Calu3 (cell line): Measurements from ENCODE around the gene ATIC. TPM values are rescaled to one million over a fixed set of nuclear protein-coding genes. Genes with fewer than 3 reads are reported as not detected.

Source experiments
- BruUV-seq: library from RNA; stranded (reverse); fragments of 400-500 nt; replicated peaks from 2 replicates; lab custom pipeline; 2021; lab: Mats Ljungman, UMichigan
- CTCF ChIA-PET: fragments of 300-600 bp; sonication (Branson Sonifier 250); formaldehyde crosslinking; loops from one replicate; lab custom pipeline; 2022; ENCODE audit warnings: antibody characterized with exemption; lab: Charles Lee
- DNase-seq: peaks from one replicate; pipeline ENCODE4 v3.0.0; 2022
- H3K27ac Mint-ChIP-seq: one replicate; pipeline ENCODE4 v1.8.0; 2022; ENCODE audit warnings: mixed read lengths; ENCODE audit not compliant: unreplicated experiment
- H3K27me3 Mint-ChIP-seq: one replicate; pipeline ENCODE4 v1.8.0; 2022; ENCODE audit warnings: mixed read lengths; ENCODE audit not compliant: unreplicated experiment
- H3K36me3 Mint-ChIP-seq: one replicate; pipeline ENCODE4 v1.8.0; 2022; ENCODE audit warnings: mild to moderate bottlenecking, moderate library complexity, mixed read lengths; ENCODE audit not compliant: insufficient read depth, unreplicated experiment
- H3K4me1 Mint-ChIP-seq: one replicate; pipeline ENCODE4 v1.8.0; 2022; ENCODE audit warnings: mild to moderate bottlenecking, low read depth, mixed read lengths; ENCODE audit not compliant: unreplicated experiment
- H3K4me3 Mint-ChIP-seq: one replicate; pipeline ENCODE4 v1.8.0; 2022; ENCODE audit warnings: mild to moderate bottlenecking, low read depth, moderate library complexity, mixed read lengths; ENCODE audit not compliant: unreplicated experiment
- H3K9me3 Mint-ChIP-seq: one replicate; pipeline ENCODE4 v1.8.0; 2022; ENCODE audit warnings: low read depth, mixed read lengths; ENCODE audit not compliant: unreplicated experiment
- CTCF ChIP-seq: fragments of 200-600 bp; IDR thresholded peaks from one replicate; pipeline ENCODE4 v1.8.0; 2022; ENCODE audit warnings: antibody characterized with exemption; ENCODE audit not compliant: unreplicated experiment
- intact Hi-C: fragments of 100-400 bp; cut with micrococcal nuclease; formaldehyde crosslinking; loops from one replicate; pipeline ENCODE4 v1.10.0; 2022; ENCODE audit not compliant: unreplicated experiment
- total RNA-seq: library from RNA; stranded (reverse); gene quantifications from 2 replicates; pipeline ENCODE4 v1.2.3, GENCODE V29; 2022

The ATIC gene
- total RNA-seq, 1 experiment from 2014 or later, result 219 TPM

GRCh38 chr2:215370112-215370965, 58.5 kb downstream of the ATIC start:
- no peaks in the 10 kb centered on the region for H3K27me3 Mint-ChIP-seq
- no peaks in the 10 kb centered on the region for H3K9me3 Mint-ChIP-seq
- H3K4me3 Mint-ChIP-seq, result no peak overlapping the region
- intact Hi-C loops, result no loop called here
- no peak for TF ChIP-seq CTCF
- BruUV-seq, result no TSS peak
- DNase-seq, result no peak
- CTCF ChIA-PET, result no interaction called here
- H3K36me3 Mint-ChIP-seq, result peaks cover 13% of the 10 kb centered on the region
- H3K27ac Mint-ChIP-seq, result no peak overlapping the region
- no peaks in the 10 kb centered on the region for H3K4me1 Mint-ChIP-seq

- no peaks in the 10 kb centered on the region for H3K27me3 Mint-ChIP-seq
- no peaks in the 10 kb centered on the region for H3K9me3 Mint-ChIP-seq
- intact Hi-C loops, result no loop called here
- CTCF ChIA-PET, result no interaction called here
- BruUV-seq, result no TSS peak
- peak overlapping the region; percentile 12 for H3K27ac Mint-ChIP-seq
- peaks cover 10% of the 10 kb centered on the region for H3K36me3 Mint-ChIP-seq
- DNase-seq, result no peak
- H3K4me1 Mint-ChIP-seq, result no peaks in the 10 kb centered on the region
- TF ChIP-seq CTCF, result no peak
- H3K4me3 Mint-ChIP-seq, result no peak overlapping the region
These were observed 60.3 kb downstream of the ATIC start for GRCh38 chr2:215371915-215372897.

- no TSS peak for BruUV-seq
- H3K4me3 Mint-ChIP-seq, result no peak overlapping the region
- no peaks in the 10 kb centered on the region for H3K27me3 Mint-ChIP-seq
- H3K36me3 Mint-ChIP-seq, result peaks cover 10% of the 10 kb centered on the region
- no peak for TF ChIP-seq CTCF
- no peak for DNase-seq
- no peaks in the 10 kb centered on the region for H3K4me1 Mint-ChIP-seq
- CTCF ChIA-PET, result no interaction called here
- no peaks in the 10 kb centered on the region for H3K9me3 Mint-ChIP-seq
- H3K27ac Mint-ChIP-seq, result no peak overlapping the region
- intact Hi-C loops, result no loop called here
These were observed 61.2 kb downstream of the ATIC start for GRCh38 chr2:215372968-215373649.

- no peaks in the 10 kb centered on the region for H3K4me1 Mint-ChIP-seq
- intact Hi-C loops, result no loop called here
- no TSS peak for BruUV-seq
- peaks cover 10% of the 10 kb centered on the region for H3K36me3 Mint-ChIP-seq
- no peak for DNase-seq
- no peak overlapping the region for H3K27ac Mint-ChIP-seq
- H3K27me3 Mint-ChIP-seq, result no peaks in the 10 kb centered on the region
- no peak overlapping the region for H3K4me3 Mint-ChIP-seq
- H3K9me3 Mint-ChIP-seq, result no peaks in the 10 kb centered on the region
- CTCF ChIA-PET, result no interaction called here
- TF ChIP-seq CTCF, result no peak
These were observed 62.1 kb downstream of the ATIC start for GRCh38 chr2:215374002-215374401.
